Fibroblast of lung (primary cell): Measurements from ENCODE around the gene ACBD6. TPM values are rescaled to one million over a fixed set of nuclear protein-coding genes. Genes with fewer than 3 reads are reported as not detected.

Experiments used
- DNase-seq, 2 donors: peaks; one replicate each; pipeline versions ENCODE4 v3.0.0 to v3.0.0-alpha.2; 2010; ENCODE audit warnings: low read depth in 2 of 2
- H2AFZ ChIP-seq: 2 replicates; pipeline ENCODE4 v1.5.1; 2012; ENCODE audit warnings: low read length, control low read depth, inconsistent platforms
- H3K27ac ChIP-seq: 2 replicates; pipeline ENCODE4 v1.5.1; 2011; ENCODE audit warnings: low read length, control low read depth; ENCODE audit not compliant: insufficient read depth
- H3K27me3 ChIP-seq: 2 replicates; pipeline ENCODE4 v1.5.1; 2011; ENCODE audit warnings: mild to moderate bottlenecking, low read length; ENCODE audit not compliant: control insufficient read depth, insufficient read depth
- H3K36me3 ChIP-seq: 2 replicates; pipeline ENCODE4 v1.5.1; 2011; ENCODE audit warnings: low read length; ENCODE audit not compliant: control insufficient read depth, insufficient read depth
- H3K4me1 ChIP-seq: 2 replicates; pipeline ENCODE4 v1.5.1; 2011; ENCODE audit warnings: low read length; ENCODE audit not compliant: control insufficient read depth, insufficient read depth; ENCODE audit errors: extremely low read depth
- H3K4me2 ChIP-seq: 2 replicates; pipeline ENCODE4 v1.5.1; 2011; ENCODE audit warnings: low read length, control low read depth; ENCODE audit not compliant: insufficient read depth; ENCODE audit errors: extremely low read depth
- H3K4me3 ChIP-seq, 4 experiments: fragments of 200-600 bp in 1 of 4; sonication (generic) in 1 of 4; replicated peaks in 1 of 4; 2 replicates each; pipeline ENCODE4 v1.5.1; 2011 to 2016; ENCODE audit warnings: low read length in 4 of 4, low read depth in 3 of 4, mild to moderate bottlenecking in 3 of 4, control low read depth in 2 of 4, inconsistent platforms in 1 of 4, mixed read lengths in 1 of 4; ENCODE audit not compliant: insufficient read depth in 1 of 4; ENCODE audit errors: control extremely low read depth in 1 of 4
- H3K79me2 ChIP-seq: 2 replicates; pipeline ENCODE4 v1.5.1; 2012; ENCODE audit warnings: mild to moderate bottlenecking, low read length, inconsistent platforms; ENCODE audit not compliant: control insufficient read depth, insufficient read depth
- H3K9ac ChIP-seq: 2 replicates; pipeline ENCODE4 v1.5.1; 2011; ENCODE audit warnings: mild to moderate bottlenecking, low read length, control low read depth; ENCODE audit not compliant: insufficient read depth
- H3K9me3 ChIP-seq: 2 replicates; pipeline ENCODE4 v1.5.1; 2012; ENCODE audit warnings: low read depth, low read length; ENCODE audit not compliant: control insufficient read depth, insufficient read depth
- H4K20me1 ChIP-seq: 2 replicates; pipeline ENCODE4 v1.5.1; 2011; ENCODE audit warnings: low read length; ENCODE audit not compliant: control insufficient read depth, insufficient read depth; ENCODE audit errors: extremely low read depth
- CTCF ChIP-seq, 2 donors: IDR thresholded peaks in 1 of 2; conservative IDR thresholded peaks in 1 of 2; 1 replicate in 1 of 2; 2 replicates in 1 of 2; pipeline ENCODE4 v1.5.1; 2011 to 2012; ENCODE audit warnings: low read length in 2 of 2, control low read depth in 1 of 2, inconsistent platforms in 1 of 2, low read depth in 1 of 2, mild to moderate bottlenecking in 1 of 2
- EZH2 ChIP-seq: IDR thresholded peaks from 2 replicates; pipeline ENCODE4 v1.5.1; 2012; ENCODE audit warnings: low read length, control low read depth, mild to moderate bottlenecking; ENCODE audit errors: missing control alignments
- polyA plus RNA-seq, 2 donors: library from polyadenylated mRNA; depleted of rRNA in 1 of 2; stranded (reverse) in 1 of 2; unstranded in 1 of 2; fragments of >200 nt; gene quantifications; 2 replicates each; pipeline ENCODE4 v1.2.1, GENCODE V29; 2011 to 2012; ENCODE audit warnings: missing spikeins in 1 of 2
- total RNA-seq: library from RNA; depleted of rRNA; stranded (reverse); fragments of >200 nt; gene quantifications from 2 replicates; pipeline ENCODE4 v1.2.1, GENCODE V29; 2014

ACBD6 gene
- total and polyA plus RNA-seq, 2 donors (not counting 1 experiment from before 2014, with no cell fraction given): 63.4 to 78.7 TPM

- TF ChIP-seq EZH2 (no peak), CTCF (conservative IDR thresholded peaks at IDR 0.05 in 1 of 2, IDR thresholded peaks at IDR 0.05 in 1 of 2; ENCODE audit: low read depth in 1 of 2, low read length in 2 of 2) (no peak)
- no peak overlapping the region for H3K4me2 ChIP-seq
- no peaks in the 10 kb centered on the region for H3K4me1 ChIP-seq
- no peak overlapping the region for H3K4me3 ChIP-seq
- no peaks in the 10 kb centered on the region for H4K20me1 ChIP-seq
- no peak for DNase-seq
- H3K9ac ChIP-seq: no peak overlapping the region
- H3K36me3 ChIP-seq: no peaks in the 10 kb centered on the region
- H3K9me3 ChIP-seq: no peaks in the 10 kb centered on the region
- H3K27me3 ChIP-seq: peaks cover 3% of the 10 kb centered on the region
- H3K79me2 ChIP-seq: no peaks in the 10 kb centered on the region
- no peak overlapping the region for H3K27ac ChIP-seq
- H2AFZ ChIP-seq: no peak overlapping the region
These were observed 251.9 kb downstream of the ACBD6 start for GRCh38 chr1:180250499-180250770.

GRCh38 chr1:180249725-180250498 is 252.5 kb downstream of the ACBD6 start:
- Histone ChIP-seq H3K27me3 (peaks cover 3% of the 10 kb centered on the region), H3K79me2 (no peaks in the 10 kb centered on the region), H3K9me3 (no peaks in the 10 kb centered on the region), H2AFZ (no peak overlapping the region), H4K20me1 (no peaks in the 10 kb centered on the region), H3K4me2 (no peak overlapping the region), H3K4me1 (no peaks in the 10 kb centered on the region), H3K4me3 (no peak overlapping the region), H3K36me3 (no peaks in the 10 kb centered on the region), H3K27ac (no peak overlapping the region), H3K9ac (no peak overlapping the region)
- no peak for DNase-seq
- no peak for TF ChIP-seq CTCF (conservative IDR thresholded peaks at IDR 0.05 in 1 of 2, IDR thresholded peaks at IDR 0.05 in 1 of 2; ENCODE audit: low read depth in 1 of 2, low read length in 2 of 2)
- TF ChIP-seq EZH2: no peak

GRCh38 chr1:180248731-180249681 is 253.4 kb downstream of the ACBD6 start:
- H3K27me3 ChIP-seq: peaks cover 3% of the 10 kb centered on the region
- TF ChIP-seq CTCF (conservative IDR thresholded peaks at IDR 0.05 in 1 of 2, IDR thresholded peaks at IDR 0.05 in 1 of 2; ENCODE audit: low read depth in 1 of 2, low read length in 2 of 2) (no peak), EZH2 (no peak)
- no peaks in the 10 kb centered on the region for H4K20me1 ChIP-seq
- no peak overlapping the region for H3K27ac ChIP-seq
- H3K4me1 ChIP-seq: no peaks in the 10 kb centered on the region
- no peak for DNase-seq
- H2AFZ ChIP-seq: no peak overlapping the region
- H3K4me2 ChIP-seq: no peak overlapping the region
- H3K9ac ChIP-seq: no peak overlapping the region
- no peak overlapping the region for H3K4me3 ChIP-seq
- H3K79me2 ChIP-seq: no peaks in the 10 kb centered on the region
- H3K36me3 ChIP-seq: no peaks in the 10 kb centered on the region
- H3K9me3 ChIP-seq: no peaks in the 10 kb centered on the region
